HEK293T (cell line): ENCODE results near the gene LAX1.

ENCODE experiments used
- BHLHE40 ChIP-seq: fragments of 450-650 bp; IDR thresholded peaks from 2 replicates; pipeline ENCODE4 v1.6.1; 2016; ENCODE audit warnings: mild to moderate bottlenecking, moderate library complexity, borderline replicate concordance
- FOXA1 ChIP-seq: fragments of 450-650 bp; IDR thresholded peaks from 2 replicates; pipeline ENCODE4 v1.6.1; 2016; ENCODE audit warnings: mild to moderate bottlenecking
- FOXK2 ChIP-seq: fragments of 450-650 bp; IDR thresholded peaks from 2 replicates; pipeline ENCODE4 v1.6.1; 2016; ENCODE audit warnings: mild to moderate bottlenecking
- FOXM1 ChIP-seq: fragments of 450-650 bp; IDR thresholded peaks from 2 replicates; pipeline ENCODE4 v1.6.1; 2017; ENCODE audit warnings: mild to moderate bottlenecking, borderline replicate concordance
- L3MBTL2 ChIP-seq: fragments of 450-650 bp; conservative IDR thresholded peaks from 2 replicates; pipeline ENCODE4 v1.6.1; 2016; ENCODE audit warnings: mild to moderate bottlenecking
- LEF1 ChIP-seq: fragments of 450-650 bp; IDR thresholded peaks from 2 replicates; pipeline ENCODE4 v1.6.1; 2017; ENCODE audit warnings: mild to moderate bottlenecking, borderline replicate concordance
- SP1 ChIP-seq: fragments of 450-650 bp; IDR thresholded peaks from 2 replicates; pipeline ENCODE4 v1.6.1; 2017
- TARDBP ChIP-seq: fragments of 450-650 bp; IDR thresholded peaks from 2 replicates; pipeline ENCODE4 v1.6.1; 2016

DNA sequence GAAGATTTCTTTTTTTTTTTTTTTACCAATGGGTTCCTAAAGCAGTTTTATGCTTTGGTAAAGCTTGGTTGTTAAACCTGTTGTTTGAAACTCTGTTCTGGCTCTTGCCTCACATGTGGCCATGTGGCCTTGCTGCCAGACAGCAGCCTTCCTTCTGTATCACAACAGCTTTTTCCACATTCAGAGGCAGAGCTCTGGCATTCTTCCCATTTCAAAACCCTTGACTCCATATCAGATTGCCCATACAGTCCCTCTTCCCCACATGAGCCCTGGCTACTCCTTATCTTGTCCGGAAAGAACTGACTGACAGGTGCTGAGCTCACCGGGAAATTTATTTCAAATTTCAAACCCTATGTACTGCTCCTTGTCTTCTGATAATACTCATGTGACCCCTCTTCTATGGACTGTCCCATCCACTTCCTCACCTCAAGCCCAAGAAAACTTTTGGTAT is 38.5 kb upstream of the LAX1 start:
- TF ChIP-seq FOXA1 (no peak), FOXK2 (no peak), FOXM1 (no peak), LEF1 (no peak), TARDBP (no peak), SP1 (no peak), BHLHE40 (no peak), L3MBTL2 (no peak)
